AG04450 (cell line): ENCODE data around the gene PDIA5. TPM values are rescaled to one million over a fixed set of nuclear protein-coding genes. Genes with fewer than 3 reads are reported as not detected.

ENCODE experiments used
- CTCF ChIA-PET: fragments of 300-600, 350-600 bp; formaldehyde crosslinking; extraction: SDS; loops from one replicate; lab custom pipeline; 2022; ENCODE audit warnings: antibody characterized with exemption, inconsistent platforms; lab: Charles Lee
- POLR2A ChIA-PET: fragments of 350-600 bp; formaldehyde crosslinking; extraction: SDS; loops from one replicate; lab custom pipeline; 2021; ENCODE audit warnings: antibody characterized with exemption, inconsistent platforms; lab: Yijun Ruan, JAX
- DNase-seq: peaks from one replicate; pipeline ENCODE4 v3.0.0-alpha.2; 2011; ENCODE audit warnings: low read depth, low spot score
- H3K27ac ChIP-seq: one replicate; pipeline ENCODE4 v1.5.1; 2012; ENCODE audit warnings: low read depth, low read length, control low read depth
- H3K27me3 ChIP-seq: one replicate; pipeline ENCODE4 v1.6.0; 2012; ENCODE audit warnings: low read length; ENCODE audit not compliant: control insufficient read depth, insufficient read depth
- H3K4me3 ChIP-seq: 2 replicates; pipeline ENCODE4 v1.5.1; 2011; ENCODE audit warnings: mild to moderate bottlenecking, low read depth, low read length, control low read depth
- H3K9me3 ChIP-seq: 2 replicates; pipeline ENCODE4 v1.5.1; 2012; ENCODE audit warnings: low read length; ENCODE audit not compliant: control insufficient read depth, insufficient read depth
- polyA minus RNA-seq: library from RNA; depleted of rRNA, polyadenylated mRNA; stranded (reverse); fragments of >200 nt; gene quantifications from 2 replicates; pipeline ENCODE4 v1.2.3, GENCODE V29; 2011; rRNA and poly(A)+ RNA removed
- polyA plus RNA-seq: library from polyadenylated mRNA; depleted of rRNA; stranded (reverse); fragments of >200 nt; gene quantifications from 2 replicates; pipeline ENCODE4 v1.2.3, GENCODE V29; 2011; rRNA removed
- TF ChIP-seq, protein P1 (sequence below): IDR thresholded peaks from 2 replicates; pipeline ENCODE4 v1.5.1; 2011; ENCODE audit warnings: low read depth, low read length, control low read depth, inconsistent platforms

The PDIA5 gene
- polyA plus RNA-seq (33.1 and 35.5 TPM in 2 replicates), polyA minus RNA-seq (16.9 and 19.4 TPM in 2 replicates)

- peak within 1 kb of the TSS; percentile 52 for H3K27ac ChIP-seq
- CTCF ChIA-PET: interaction anchor here (0.6 to 1.7 kb wide), 5 partner anchors 18 to 526 kb away, joined by 3 to 7 read pairs (median 4); no protein-coding TSS in a partner anchor
- TF ChIP-seq, protein P1, sequence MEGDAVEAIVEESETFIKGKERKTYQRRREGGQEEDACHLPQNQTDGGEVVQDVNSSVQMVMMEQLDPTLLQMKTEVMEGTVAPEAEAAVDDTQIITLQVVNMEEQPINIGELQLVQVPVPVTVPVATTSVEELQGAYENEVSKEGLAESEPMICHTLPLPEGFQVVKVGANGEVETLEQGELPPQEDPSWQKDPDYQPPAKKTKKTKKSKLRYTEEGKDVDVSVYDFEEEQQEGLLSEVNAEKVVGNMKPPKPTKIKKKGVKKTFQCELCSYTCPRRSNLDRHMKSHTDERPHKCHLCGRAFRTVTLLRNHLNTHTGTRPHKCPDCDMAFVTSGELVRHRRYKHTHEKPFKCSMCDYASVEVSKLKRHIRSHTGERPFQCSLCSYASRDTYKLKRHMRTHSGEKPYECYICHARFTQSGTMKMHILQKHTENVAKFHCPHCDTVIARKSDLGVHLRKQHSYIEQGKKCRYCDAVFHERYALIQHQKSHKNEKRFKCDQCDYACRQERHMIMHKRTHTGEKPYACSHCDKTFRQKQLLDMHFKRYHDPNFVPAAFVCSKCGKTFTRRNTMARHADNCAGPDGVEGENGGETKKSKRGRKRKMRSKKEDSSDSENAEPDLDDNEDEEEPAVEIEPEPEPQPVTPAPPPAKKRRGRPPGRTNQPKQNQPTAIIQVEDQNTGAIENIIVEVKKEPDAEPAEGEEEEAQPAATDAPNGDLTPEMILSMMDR: no peak
- POLR2A ChIA-PET: interaction anchor here (0.6 to 1.6 kb wide), 4 partner anchors 12 to 325 kb away, joined by 3 to 7 read pairs (median 3); no protein-coding TSS in a partner anchor
- peak within 1 kb of the TSS; percentile 95 for H3K4me3 ChIP-seq
- DNase-seq: peak; percentile 66
- no peaks in the 10 kb centered on the region; the same call in 1 of the 2 replicates for H3K9me3 ChIP-seq
- H3K27me3 ChIP-seq: peaks cover 3% of the 10 kb centered on the region
These were observed at the start of gene PDIA5 for GRCh38 chr3:123066896-123067688. TSS of gene PDIA5 (plus strand) at chr3:123067025. CDS start at chr3:123067165, 140 bp downstream.

DNA sequence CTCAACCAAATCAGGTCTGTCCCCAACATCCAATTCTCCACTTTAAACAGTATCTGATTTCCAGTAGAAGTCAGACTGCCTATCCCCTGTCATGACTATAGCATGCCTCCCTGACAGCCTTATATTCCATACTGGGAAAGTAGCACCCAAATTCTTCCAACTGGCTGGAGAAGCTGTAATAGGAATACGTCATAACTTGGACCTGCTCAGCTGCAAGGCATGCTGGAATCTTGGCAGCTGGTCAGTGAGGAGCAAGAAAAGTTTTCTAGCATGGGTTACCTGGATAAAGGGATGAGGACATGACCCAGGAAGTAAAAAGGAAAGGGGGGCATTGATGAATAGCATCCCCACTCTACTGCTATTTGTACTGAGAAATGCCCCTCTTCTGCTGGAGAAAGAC, 48.1 kb upstream of the PDIA5 start:
- Histone ChIP-seq H3K9me3 (no peaks in the 10 kb centered on the region), H3K27me3 (peaks cover 69% of the 10 kb centered on the region), H3K27ac (no peak overlapping the region), H3K4me3 (no peak overlapping the region)
- TF ChIP-seq, protein P1: no peak
- POLR2A ChIA-PET: no interaction called here
- CTCF ChIA-PET: no interaction called here
- DNase-seq: no peak

GRCh38 chr3:123019161-123019560, 47.7 kb upstream of the PDIA5 start:
- POLR2A ChIA-PET: no interaction called here
- DNase-seq: no peak
- Histone ChIP-seq H3K9me3 (no peaks in the 10 kb centered on the region), H3K4me3 (no peak overlapping the region), H3K27me3 (peaks cover 70% of the 10 kb centered on the region), H3K27ac (no peak overlapping the region)
- CTCF ChIA-PET: no interaction called here
- TF ChIP-seq, protein P1: no peak

- ChIA-PET CTCF (no interaction called here), POLR2A (no interaction called here)
- H3K4me3 ChIP-seq: no peak overlapping the region
- no peaks in the 10 kb centered on the region for H3K9me3 ChIP-seq
- H3K27ac ChIP-seq: no peak overlapping the region
- H3K27me3 ChIP-seq: peaks cover 70% of the 10 kb centered on the region
- TF ChIP-seq, protein P1: no peak
- no peak for DNase-seq
These were observed 47.2 kb upstream of the PDIA5 start for GRCh38 chr3:123019591-123019990.

GRCh38 chr3:123020709-123021108, 46.1 kb upstream of the PDIA5 start:
- Histone ChIP-seq H3K27ac (no peak overlapping the region), H3K9me3 (no peaks in the 10 kb centered on the region), H3K4me3 (no peak overlapping the region), H3K27me3 (peaks cover 70% of the 10 kb centered on the region)
- ChIA-PET POLR2A (no interaction called here), CTCF (interaction anchor here (0.8 kb wide), 1 partner anchor 61 kb away, joined by 3 read pairs; no protein-coding TSS in a partner anchor)
- DNase-seq: no peak
- TF ChIP-seq, protein P1: no peak
